HEK293 (cell line): Measurements from ENCODE around the gene DYNLT4.

Source experiments
- CTCF ChIA-PET: fragments of 350-600 bp; formaldehyde crosslinking; extraction: SDS; loops from one replicate; lab custom pipeline; 2021; ENCODE audit warnings: antibody characterized with exemption; lab: Yijun Ruan, JAX
- POLR2A ChIA-PET: fragments of 300-600 bp; formaldehyde crosslinking; extraction: SDS; loops from one replicate; lab custom pipeline; 2020; ENCODE audit warnings: antibody characterized with exemption, inconsistent platforms; lab: Yijun Ruan, JAX
- H3K27ac ChIP-seq: fragments of 200-500 bp; sonication (Bioruptor generic); 2 replicates; pipeline ENCODE4 v1.5.1; 2014; ENCODE audit warnings: low read depth, low read length, control low read depth, inconsistent platforms; ENCODE audit errors: extremely low read depth
- H3K36me3 ChIP-seq, 2 experiments: fragments of 200-500 bp in 1 of 2; sonication (Bioruptor generic) in 1 of 2; 1 replicate in 1 of 2; 2 replicates in 1 of 2; pipeline ENCODE4 v1.5.1; 2014 to 2017; ENCODE audit warnings: inconsistent platforms in 2 of 2, low read length in 2 of 2; ENCODE audit not compliant: control insufficient read depth in 2 of 2, insufficient read depth in 1 of 2
- H3K4me1 ChIP-seq: fragments of 200-500 bp; sonication (Bioruptor generic); 2 replicates; pipeline ENCODE4 v1.5.1; 2014; ENCODE audit warnings: mild to moderate bottlenecking, low read length, inconsistent platforms; ENCODE audit not compliant: control insufficient read depth, insufficient read depth
- H3K4me3 ChIP-seq: 2 replicates; pipeline ENCODE4 v1.5.1; 2011; ENCODE audit warnings: low read depth, mild to moderate bottlenecking, control low read depth, low read length, moderate library complexity
- H3K9me3 ChIP-seq: fragments of 200-500 bp; sonication (Bioruptor generic); 2 replicates; pipeline ENCODE4 v1.5.1; 2014; ENCODE audit warnings: low read depth, low read length, inconsistent platforms; ENCODE audit not compliant: control insufficient read depth, insufficient read depth
- AEBP2 ChIP-seq: fragments of 450-650 bp; formaldehyde crosslinking; IDR thresholded peaks from 2 replicates; pipeline ENCODE4 v1.5.1; 2016; ENCODE audit warnings: missing biosample characterization, missing genetic modification characterization, borderline replicate concordance
- BCL11B ChIP-seq: fragments of 450-650 bp; formaldehyde crosslinking; IDR thresholded peaks from 2 replicates; pipeline ENCODE4 v1.5.1; 2016; ENCODE audit warnings: low read depth, missing biosample characterization, missing genetic modification characterization
- EGR2 ChIP-seq: fragments of 450-650 bp; formaldehyde crosslinking; IDR thresholded peaks from 2 replicates; pipeline ENCODE4 v1.5.1; 2016; ENCODE audit warnings: low read depth, missing biosample characterization, missing genetic modification characterization
- MEIS1 ChIP-seq: sonication (generic); formaldehyde crosslinking; IDR thresholded peaks from 2 replicates; pipeline ENCODE4 v1.8.1; 2022; ENCODE audit warnings: missing genetic modification reagents, mild to moderate bottlenecking, borderline replicate concordance
- SP2 ChIP-seq: fragments of 450-650 bp; formaldehyde crosslinking; IDR thresholded peaks from 2 replicates; pipeline ENCODE4 v1.5.1; 2016; ENCODE audit warnings: missing biosample characterization, missing genetic modification characterization
- ZBTB48 ChIP-seq: fragments of 450-650 bp; formaldehyde crosslinking; IDR thresholded peaks from 2 replicates; pipeline ENCODE4 v1.5.1; 2016; ENCODE audit warnings: missing biosample characterization, missing genetic modification characterization
- ZBTB7A ChIP-seq: fragments of 450-650 bp; formaldehyde crosslinking; IDR thresholded peaks from 2 replicates; pipeline ENCODE4 v1.5.1; 2016; ENCODE audit warnings: low read depth, missing biosample characterization, missing genetic modification characterization
- ZFP41 ChIP-seq: fragments of 450-650 bp; formaldehyde crosslinking; IDR thresholded peaks from 2 replicates; pipeline ENCODE4 v1.5.1; 2016; ENCODE audit warnings: missing biosample characterization, missing genetic modification characterization, borderline replicate concordance
- ZNF112 ChIP-seq: fragments of 450-650 bp; formaldehyde crosslinking; IDR thresholded peaks from 2 replicates; pipeline ENCODE4 v1.5.0; 2017; ENCODE audit warnings: missing biosample characterization, missing genetic modification characterization
- ZNF23 ChIP-seq: fragments of 450-650 bp; formaldehyde crosslinking; IDR thresholded peaks from 2 replicates; pipeline ENCODE4 v1.5.1; 2016; ENCODE audit warnings: missing biosample characterization, missing genetic modification characterization, borderline replicate concordance
- ZNF292 ChIP-seq: fragments of 450-650 bp; formaldehyde crosslinking; IDR thresholded peaks from 2 replicates; pipeline ENCODE4 v1.5.1; 2016; ENCODE audit warnings: low read depth, missing biosample characterization, missing genetic modification characterization, borderline replicate concordance
- ZNF48 ChIP-seq: fragments of 450-650 bp; formaldehyde crosslinking; IDR thresholded peaks from 2 replicates; pipeline ENCODE4 v1.5.1; 2016; ENCODE audit warnings: missing biosample characterization, missing genetic modification characterization
- ZNF501 ChIP-seq: fragments of 450-650 bp; formaldehyde crosslinking; IDR thresholded peaks from 2 replicates; pipeline ENCODE4 v1.5.1; 2016; ENCODE audit warnings: missing biosample characterization, missing genetic modification characterization
- ZNF626 ChIP-seq: fragments of 450-650 bp; sonication (Bioruptor Pico); formaldehyde crosslinking; IDR thresholded peaks from 2 replicates; pipeline ENCODE4 v1.5.1; 2018; ENCODE audit warnings: missing biosample characterization, missing genetic modification characterization, inconsistent platforms
- ZNF660 ChIP-seq: fragments of 450-650 bp; IDR thresholded peaks from 2 replicates; pipeline ENCODE4 v1.5.1; 2018; ENCODE audit warnings: missing biosample characterization, mild to moderate bottlenecking, missing genetic modification characterization
- ZNF707 ChIP-seq: fragments of 450-650 bp; formaldehyde crosslinking; IDR thresholded peaks from 2 replicates; pipeline ENCODE4 v1.5.1; 2016; ENCODE audit warnings: missing biosample characterization, missing genetic modification characterization
- ZNF785 ChIP-seq: fragments of 450-650 bp; formaldehyde crosslinking; IDR thresholded peaks from 2 replicates; pipeline ENCODE4 v1.5.1; 2016; ENCODE audit warnings: missing biosample characterization, missing genetic modification characterization
- TF ChIP-seq, protein P1 (sequence below): fragments of 450-650 bp; formaldehyde crosslinking; IDR thresholded peaks from 2 replicates; pipeline ENCODE4 v1.5.1; 2016; ENCODE audit warnings: missing biosample characterization, missing genetic modification characterization
- TF ChIP-seq, protein P2 (sequence below): fragments of 450-650 bp; formaldehyde crosslinking; IDR thresholded peaks from 2 replicates; pipeline ENCODE4 v1.5.1; 2016; ENCODE audit warnings: missing biosample characterization, missing genetic modification characterization
- TF ChIP-seq, protein P3 (sequence below): fragments of 450-650 bp; formaldehyde crosslinking; IDR thresholded peaks from 2 replicates; pipeline ENCODE4 v1.5.1; 2017; ENCODE audit warnings: missing biosample characterization, missing genetic modification characterization

DYNLT4 gene

GRCh38 chr1:44785501-44786137 is 21.5 kb downstream of the DYNLT4 start (continued):
- TF ChIP-seq MEIS1: no peak
- no peak for TF ChIP-seq ZNF501 (tag by site-specific recombination)
- TF ChIP-seq ZNF660: no peak
- no peak for TF ChIP-seq ZNF292 (tag by site-specific recombination)

DNA sequence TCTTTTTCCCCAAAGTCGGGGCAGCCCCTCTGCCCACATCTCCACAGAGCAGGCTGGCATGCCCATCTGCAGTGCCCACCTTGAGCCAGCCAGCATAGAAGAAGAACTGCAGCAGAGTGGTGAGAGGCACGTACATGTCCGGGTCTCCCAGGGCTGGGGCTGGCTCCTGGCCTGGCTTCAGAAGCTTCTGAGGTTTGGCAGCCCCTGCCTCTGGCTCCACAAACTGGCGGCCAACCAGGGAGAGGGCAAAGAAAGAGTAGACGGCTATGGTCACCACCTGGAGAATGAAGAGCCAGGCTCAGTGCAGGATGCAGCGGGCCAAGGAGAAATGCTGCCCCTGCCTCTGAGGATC is 22.1 kb downstream of the DYNLT4 start:
- CTCF ChIA-PET: interaction anchor here (0.7 to 2.1 kb wide), 6 partner anchors 8 to 508 kb away, joined by 3 to 13 read pairs (median 4); partner anchors contain the start of genes HECTD3 and UROD
- POLR2A ChIA-PET: interaction anchor here (0.6 to 3.1 kb wide), 4 partner anchors 10 to 516 kb away, joined by 3 to 18 read pairs (median 4); partner anchors contain the start of gene RPS8
- Histone ChIP-seq H3K4me1 (0 out of 2 replicates have a peak, but pooled peaks cover 2% of the 10 kb centered on the region), H3K4me3 (no peak overlapping the region), H3K36me3 (peaks cover 6 to 23% of the 10 kb centered on the region in 2 experiments; a peak in 2 of 3 replicates), H3K9me3 (no peaks in the 10 kb centered on the region), H3K27ac (no peak overlapping the region)
- no peak for TF ChIP-seq ZNF112 (tag by site-specific recombination)
- TF ChIP-seq, protein P1, sequence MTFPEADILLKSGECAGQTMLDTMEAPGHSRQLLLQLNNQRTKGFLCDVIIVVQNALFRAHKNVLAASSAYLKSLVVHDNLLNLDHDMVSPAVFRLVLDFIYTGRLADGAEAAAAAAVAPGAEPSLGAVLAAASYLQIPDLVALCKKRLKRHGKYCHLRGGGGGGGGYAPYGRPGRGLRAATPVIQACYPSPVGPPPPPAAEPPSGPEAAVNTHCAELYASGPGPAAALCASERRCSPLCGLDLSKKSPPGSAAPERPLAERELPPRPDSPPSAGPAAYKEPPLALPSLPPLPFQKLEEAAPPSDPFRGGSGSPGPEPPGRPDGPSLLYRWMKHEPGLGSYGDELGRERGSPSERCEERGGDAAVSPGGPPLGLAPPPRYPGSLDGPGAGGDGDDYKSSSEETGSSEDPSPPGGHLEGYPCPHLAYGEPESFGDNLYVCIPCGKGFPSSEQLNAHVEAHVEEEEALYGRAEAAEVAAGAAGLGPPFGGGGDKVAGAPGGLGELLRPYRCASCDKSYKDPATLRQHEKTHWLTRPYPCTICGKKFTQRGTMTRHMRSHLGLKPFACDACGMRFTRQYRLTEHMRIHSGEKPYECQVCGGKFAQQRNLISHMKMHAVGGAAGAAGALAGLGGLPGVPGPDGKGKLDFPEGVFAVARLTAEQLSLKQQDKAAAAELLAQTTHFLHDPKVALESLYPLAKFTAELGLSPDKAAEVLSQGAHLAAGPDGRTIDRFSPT (tag by site-specific recombination): 0 out of 2 replicates have a peak, but pooled peaks have one; percentile 13

DNA sequence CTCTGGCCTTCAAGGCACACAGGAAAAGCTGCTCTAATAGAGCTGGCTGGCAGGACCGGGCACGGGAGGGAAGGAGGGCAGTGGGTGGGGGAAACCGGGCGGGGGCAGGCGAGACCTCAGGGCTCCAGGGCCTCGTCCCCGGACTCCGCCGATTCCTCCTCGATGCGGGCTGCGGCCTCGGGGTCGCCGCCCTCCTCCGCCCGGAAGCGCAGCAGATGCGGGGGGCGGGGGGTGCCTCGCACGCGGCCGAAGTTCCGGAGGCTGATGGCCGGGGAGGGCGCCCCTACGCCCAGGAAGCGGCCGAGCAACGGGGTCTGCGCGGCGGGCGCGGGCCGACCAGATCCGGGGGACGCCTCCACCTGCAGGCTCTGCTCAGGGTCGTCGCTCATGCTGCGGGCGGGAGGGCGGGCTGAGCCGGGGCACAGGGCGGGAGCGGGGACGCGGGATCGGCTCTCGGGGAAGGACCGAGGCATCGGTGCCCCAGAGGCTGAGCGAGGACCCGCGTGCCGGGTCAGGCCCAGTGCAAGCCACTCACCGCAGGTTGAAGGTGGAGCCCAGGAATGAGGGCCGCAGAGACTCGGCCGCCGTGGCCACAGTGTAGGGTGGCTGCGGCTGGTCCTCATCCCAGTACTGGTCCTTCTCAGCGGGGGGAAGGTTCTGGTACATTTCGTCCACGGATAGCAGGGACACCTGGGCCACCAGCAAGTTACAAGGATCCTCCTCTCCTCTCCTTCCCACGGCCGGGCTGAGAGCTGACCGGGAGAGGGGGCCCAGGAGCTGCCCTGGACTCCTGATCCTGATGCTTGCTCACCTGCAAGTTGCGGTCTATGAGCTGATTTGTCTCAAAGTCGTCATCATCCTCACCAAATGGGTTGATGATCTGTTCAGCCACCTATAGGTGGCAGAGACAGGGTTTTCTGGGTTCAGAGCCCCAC is 22.8 kb downstream of the DYNLT4 start:
- Histone ChIP-seq H3K9me3 (no peaks in the 10 kb centered on the region), H3K4me1 (0 out of 2 replicates have a peak, but pooled peaks cover 2% of the 10 kb centered on the region), H3K4me3 (no peak overlapping the region), H3K36me3 (peaks cover 12 to 29% of the 10 kb centered on the region in 2 experiments; a peak in 2 of 3 replicates), H3K27ac (no peak overlapping the region)
- ChIA-PET CTCF (interaction anchor here (0.6 to 2.1 kb wide), 4 partner anchors 9 to 649 kb away, joined by 3 to 13 read pairs (median 7); no protein-coding TSS in a partner anchor), POLR2A (interaction anchor here (0.6 to 3.1 kb wide), 4 partner anchors 8 to 220 kb away, joined by 3 to 18 read pairs (median 6); partner anchors contain the start of genes PLK3 and RPS8)
- TF ChIP-seq ZNF23 (tag by site-specific recombination) (no peak), ZNF626 (no peak)
- TF ChIP-seq, protein P2, sequence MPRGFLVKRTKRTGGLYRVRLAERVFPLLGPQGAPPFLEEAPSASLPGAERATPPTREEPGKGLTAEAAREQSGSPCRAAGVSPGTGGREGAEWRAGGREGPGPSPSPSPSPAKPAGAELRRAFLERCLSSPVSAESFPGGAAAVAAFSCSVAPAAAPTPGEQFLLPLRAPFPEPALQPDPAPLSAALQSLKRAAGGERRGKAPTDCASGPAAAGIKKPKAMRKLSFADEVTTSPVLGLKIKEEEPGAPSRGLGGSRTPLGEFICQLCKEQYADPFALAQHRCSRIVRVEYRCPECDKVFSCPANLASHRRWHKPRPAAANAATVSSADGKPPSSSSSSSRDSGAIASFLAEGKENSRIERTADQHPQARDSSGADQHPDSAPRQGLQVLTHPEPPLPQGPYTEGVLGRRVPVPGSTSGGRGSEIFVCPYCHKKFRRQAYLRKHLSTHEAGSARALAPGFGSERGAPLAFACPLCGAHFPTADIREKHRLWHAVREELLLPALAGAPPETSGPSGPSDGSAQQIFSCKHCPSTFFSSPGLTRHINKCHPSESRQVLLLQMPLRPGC: no peak

- H3K4me3 ChIP-seq: no peak overlapping the region
- H3K27ac ChIP-seq: no peak overlapping the region
- H3K9me3 ChIP-seq: no peaks in the 10 kb centered on the region
- peaks cover 19 to 36% of the 10 kb centered on the region in 2 experiments; a peak in 2 of 3 replicates for H3K36me3 ChIP-seq
- 0 out of 2 replicates have a peak, but pooled peaks cover 2% of the 10 kb centered on the region for H3K4me1 ChIP-seq
- ChIA-PET CTCF (interaction anchor here (0.6 to 2.1 kb wide), 2 partner anchors 10 to 648 kb away, joined by 3 to 10 read pairs; no protein-coding TSS in a partner anchor), POLR2A (interaction anchor here (0.6 to 3.1 kb wide), 4 partner anchors 8 to 221 kb away, joined by 3 to 18 read pairs (median 6); partner anchors contain the start of genes PLK3 and RPS8)
- TF ChIP-seq, protein P3, sequence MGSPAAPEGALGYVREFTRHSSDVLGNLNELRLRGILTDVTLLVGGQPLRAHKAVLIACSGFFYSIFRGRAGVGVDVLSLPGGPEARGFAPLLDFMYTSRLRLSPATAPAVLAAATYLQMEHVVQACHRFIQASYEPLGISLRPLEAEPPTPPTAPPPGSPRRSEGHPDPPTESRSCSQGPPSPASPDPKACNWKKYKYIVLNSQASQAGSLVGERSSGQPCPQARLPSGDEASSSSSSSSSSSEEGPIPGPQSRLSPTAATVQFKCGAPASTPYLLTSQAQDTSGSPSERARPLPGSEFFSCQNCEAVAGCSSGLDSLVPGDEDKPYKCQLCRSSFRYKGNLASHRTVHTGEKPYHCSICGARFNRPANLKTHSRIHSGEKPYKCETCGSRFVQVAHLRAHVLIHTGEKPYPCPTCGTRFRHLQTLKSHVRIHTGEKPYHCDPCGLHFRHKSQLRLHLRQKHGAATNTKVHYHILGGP: no peak
- TF ChIP-seq SP2: no peak
- TF ChIP-seq ZBTB7A: no peak
- no peak for TF ChIP-seq ZBTB48 (tag by site-specific recombination)
- TF ChIP-seq EGR2 (tag by site-specific recombination): no peak
- no peak for TF ChIP-seq ZNF48
- TF ChIP-seq ZNF707 (tag by site-specific recombination): no peak
- no peak for TF ChIP-seq ZFP41 (tag by site-specific recombination)
- TF ChIP-seq BCL11B (tag by site-specific recombination): no peak
- no peak for TF ChIP-seq ZNF785 (tag by site-specific recombination)
- no peak for TF ChIP-seq AEBP2 (tag by site-specific recombination)
Observed at GRCh38 chr1:44783697-44784093, 23.5 kb downstream of the DYNLT4 start.
